ENCODE measurements around the gene TMEM185B.

Gene TMEM185B

GRCh38 chr2:120174963-120175581, 48.1 kb downstream of the TMEM185B start:
- H3K4me1 ChIP-seq (ENCODE audit: control insufficient read depth in 5 of 5, insufficient read depth in 5 of 5, low read length in 5 of 5), result peaks cover 0 to 12% (median 5%) of the 10 kb centered on the region in 5 donors
- H3K27ac ChIP-seq (ENCODE audit: low read depth, low read length), result no peak overlapping the region
- H3K4me3 ChIP-seq (ENCODE audit: low read depth in 1 of 5, low read length in 5 of 5), result no peak overlapping the region
- peaks cover 0 to 11% (median 5%) of the 10 kb centered on the region in 5 donors for H3K36me3 ChIP-seq (ENCODE audit: control insufficient read depth in 5 of 5, insufficient read depth in 5 of 5, low read length in 5 of 5)
- no peaks in the 10 kb centered on the region for H3K9me3 ChIP-seq (ENCODE audit: control insufficient read depth in 5 of 5, low read length in 5 of 5)
- no peaks in the 10 kb centered on the region for H3K27me3 ChIP-seq (ENCODE audit: control insufficient read depth in 5 of 5, insufficient read depth in 4 of 5, low read length in 5 of 5)
- no peak overlapping the region for H3K9ac ChIP-seq (ENCODE audit: low read length in 5 of 5)
